ENCODE measurements around the gene RASL10B.

DNA sequence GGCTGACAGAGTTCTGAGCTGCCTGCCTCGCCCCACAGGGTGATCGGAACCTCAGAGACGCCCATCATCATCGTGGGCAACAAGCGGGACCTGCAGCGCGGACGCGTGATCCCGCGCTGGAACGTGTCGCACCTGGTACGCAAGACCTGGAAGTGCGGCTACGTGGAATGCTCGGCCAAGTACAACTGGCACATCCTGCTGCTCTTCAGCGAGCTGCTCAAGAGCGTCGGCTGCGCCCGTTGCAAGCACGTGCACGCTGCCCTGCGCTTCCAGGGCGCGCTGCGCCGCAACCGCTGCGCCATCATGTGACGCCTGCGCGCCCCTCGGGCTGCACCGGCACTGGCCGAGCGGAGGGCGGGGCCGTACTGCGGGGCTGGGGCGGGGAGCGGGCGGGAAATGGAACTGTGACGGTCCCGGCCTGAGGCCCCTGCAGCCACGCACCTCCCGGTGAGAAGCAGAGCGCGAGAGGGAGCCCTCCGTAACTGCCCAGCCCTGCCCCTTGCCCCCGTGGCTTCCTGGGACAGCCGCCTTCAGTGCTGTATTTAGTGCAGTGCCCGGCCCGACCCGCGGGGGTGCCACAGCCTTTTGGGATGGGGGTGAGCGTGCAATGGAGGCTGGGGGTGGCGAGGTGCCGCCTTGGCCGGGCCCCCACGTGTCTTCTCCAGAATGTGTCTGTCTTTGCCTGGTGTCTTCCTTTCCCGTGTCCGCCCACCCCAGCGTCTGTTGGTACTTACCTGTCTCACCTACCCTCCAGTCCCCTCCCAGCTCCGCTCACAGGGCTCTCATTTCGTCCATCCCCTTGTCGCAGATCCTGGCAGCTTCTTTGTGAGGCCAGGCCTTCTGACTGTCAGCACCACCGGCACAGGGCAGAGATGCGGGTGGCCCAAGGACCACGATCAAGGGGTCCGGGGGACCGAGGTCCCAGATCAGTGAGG, 9.8 kb downstream of the RASL10B start:
- TF ChIP-seq EZH2phosphoT487 (IDR thresholded peaks at IDR 0.05), result peak; percentile 28
- TF ChIP-seq, protein P1, sequence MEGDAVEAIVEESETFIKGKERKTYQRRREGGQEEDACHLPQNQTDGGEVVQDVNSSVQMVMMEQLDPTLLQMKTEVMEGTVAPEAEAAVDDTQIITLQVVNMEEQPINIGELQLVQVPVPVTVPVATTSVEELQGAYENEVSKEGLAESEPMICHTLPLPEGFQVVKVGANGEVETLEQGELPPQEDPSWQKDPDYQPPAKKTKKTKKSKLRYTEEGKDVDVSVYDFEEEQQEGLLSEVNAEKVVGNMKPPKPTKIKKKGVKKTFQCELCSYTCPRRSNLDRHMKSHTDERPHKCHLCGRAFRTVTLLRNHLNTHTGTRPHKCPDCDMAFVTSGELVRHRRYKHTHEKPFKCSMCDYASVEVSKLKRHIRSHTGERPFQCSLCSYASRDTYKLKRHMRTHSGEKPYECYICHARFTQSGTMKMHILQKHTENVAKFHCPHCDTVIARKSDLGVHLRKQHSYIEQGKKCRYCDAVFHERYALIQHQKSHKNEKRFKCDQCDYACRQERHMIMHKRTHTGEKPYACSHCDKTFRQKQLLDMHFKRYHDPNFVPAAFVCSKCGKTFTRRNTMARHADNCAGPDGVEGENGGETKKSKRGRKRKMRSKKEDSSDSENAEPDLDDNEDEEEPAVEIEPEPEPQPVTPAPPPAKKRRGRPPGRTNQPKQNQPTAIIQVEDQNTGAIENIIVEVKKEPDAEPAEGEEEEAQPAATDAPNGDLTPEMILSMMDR (IDR thresholded peaks at IDR 0.05), result no peak

Measured in neural progenitor cell (in vitro differentiated cells).